Spinal cord (tissue), 10 donors: ENCODE measurements around the gene ZFP2. TPM values are rescaled to one million over a fixed set of nuclear protein-coding genes. Genes with fewer than 3 reads are reported as not detected.
"Not testable (repeated sequence)": the region's sequence is repeated elsewhere in the genome, so short reads cannot be mapped to it uniquely, and the experiment has no call there.

ENCODE experiments used
- DNase-seq, 6 donors: peaks; one replicate each; pipeline versions ENCODE4 v3.0.0 to v3.0.0-alpha.2; 2013 to 2015; ENCODE audit warnings: low spot score in 6 of 6, low read depth in 4 of 6
- H3K27ac ChIP-seq: one replicate; pipeline ENCODE4 v1.5.1; 2013; ENCODE audit warnings: low read depth, low read length, control low read depth
- H3K27me3 ChIP-seq: one replicate; pipeline ENCODE4 v1.6.1; 2013; ENCODE audit warnings: low read length; ENCODE audit not compliant: control insufficient read depth, insufficient read depth
- H3K36me3 ChIP-seq: one replicate; pipeline ENCODE4 v1.6.1; 2013; ENCODE audit warnings: low read length; ENCODE audit not compliant: control insufficient read depth, insufficient read depth
- H3K4me1 ChIP-seq: one replicate; pipeline ENCODE4 v1.6.1; 2013; ENCODE audit warnings: low read length; ENCODE audit not compliant: control insufficient read depth, insufficient read depth
- H3K4me3 ChIP-seq: one replicate; pipeline ENCODE4 v1.5.1; 2013; ENCODE audit warnings: low read depth, low read length, control low read depth
- H3K9me3 ChIP-seq: one replicate; pipeline ENCODE4 v1.6.1; 2013; ENCODE audit warnings: low read length; ENCODE audit not compliant: control insufficient read depth, insufficient read depth
- WGBS: methylation state at CpG from one replicate; pipeline ENCODE4 v1.1.5; 2013; ENCODE audit warnings: missing lambda C conversion rate; ENCODE audit not compliant: insufficient coverage; 5-methylcytosine and 5-hydroxymethylcytosine counted together
- polyA plus RNA-seq, 2 donors: library from polyadenylated mRNA; unstranded; fragments of 120-200 nt; gene quantifications; one replicate each; pipeline ENCODE4 v1.2.1, GENCODE V29; 2013; ENCODE audit not compliant: insufficient read length in 2 of 2
- total RNA-seq, 2 donors: library from RNA; depleted of rRNA in 1 of 2; stranded (reverse); fragments of 120-200 nt in 1 of 2; fragments of >200 nt in 1 of 2; gene quantifications; one replicate each; pipeline versions ENCODE4 v1.2.3 to v1.2.4, GENCODE V29; 2013 to 2014
- donor health status: healthy.

Gene ZFP2
- total and polyA plus RNA-seq, 4 donors: 6.6 to 8.3 (median 7.9) TPM

DNA sequence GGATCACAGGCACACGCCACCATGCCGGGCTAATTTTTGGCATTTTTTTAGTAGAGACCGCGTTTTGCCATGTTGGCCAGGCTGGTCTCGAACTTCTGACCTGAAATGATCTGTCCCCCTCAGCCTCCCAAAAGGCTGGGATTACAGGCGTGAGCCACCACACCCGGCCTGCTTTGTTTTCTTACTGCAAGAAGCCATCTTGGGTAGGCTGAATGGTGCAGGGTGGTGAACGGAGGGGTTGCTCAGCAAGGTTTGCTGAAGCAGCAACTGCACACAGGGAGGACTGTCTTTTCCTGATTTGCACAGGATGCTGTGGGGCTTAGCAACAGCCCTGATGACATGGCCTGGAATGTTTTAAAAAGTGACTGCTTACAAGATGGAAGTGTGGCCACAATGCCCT is 25.3 kb upstream of the ZFP2 start:
- Histone ChIP-seq H3K9me3 (no peaks in the 10 kb centered on the region), H3K36me3 (peaks cover 55% of the 10 kb centered on the region), H3K4me1 (no peaks in the 10 kb centered on the region), H3K4me3 (no peak overlapping the region), H3K27ac (no peak overlapping the region), H3K27me3 (no peaks in the 10 kb centered on the region)
- 96% methylated on average over 8 of the region's 8 CpGs for WGBS
- no peak for DNase-seq

DNA sequence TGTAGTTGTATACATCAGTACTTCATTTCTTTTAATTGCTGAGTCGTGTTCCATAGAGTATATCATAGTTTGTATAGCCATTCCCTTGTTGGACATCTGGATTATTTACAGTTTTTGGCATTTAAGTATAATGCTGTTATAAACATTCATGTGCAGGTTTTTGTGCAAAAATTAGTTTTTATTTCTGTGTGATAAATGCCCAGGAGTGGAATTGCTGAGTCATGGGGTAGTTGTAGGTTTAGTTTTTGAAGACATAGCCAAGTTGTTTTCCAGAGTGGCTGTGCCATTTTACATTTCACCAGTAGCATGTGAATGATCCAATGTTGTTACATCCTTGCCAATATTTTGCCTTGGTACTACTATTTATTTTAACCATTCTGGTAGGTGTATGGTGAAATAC is 23.4 kb upstream of the ZFP2 start:
- WGBS: no CpG with 5 or more reads among the region's 1 CpG
- no peak overlapping the region for H3K27ac ChIP-seq
- no peaks in the 10 kb centered on the region for H3K27me3 ChIP-seq
- no peak overlapping the region for H3K4me3 ChIP-seq
- peaks cover 61% of the 10 kb centered on the region for H3K36me3 ChIP-seq
- peaks cover 5% of the 10 kb centered on the region for H3K9me3 ChIP-seq
- no peaks in the 10 kb centered on the region for H3K4me1 ChIP-seq
- no peak for DNase-seq

DNA sequence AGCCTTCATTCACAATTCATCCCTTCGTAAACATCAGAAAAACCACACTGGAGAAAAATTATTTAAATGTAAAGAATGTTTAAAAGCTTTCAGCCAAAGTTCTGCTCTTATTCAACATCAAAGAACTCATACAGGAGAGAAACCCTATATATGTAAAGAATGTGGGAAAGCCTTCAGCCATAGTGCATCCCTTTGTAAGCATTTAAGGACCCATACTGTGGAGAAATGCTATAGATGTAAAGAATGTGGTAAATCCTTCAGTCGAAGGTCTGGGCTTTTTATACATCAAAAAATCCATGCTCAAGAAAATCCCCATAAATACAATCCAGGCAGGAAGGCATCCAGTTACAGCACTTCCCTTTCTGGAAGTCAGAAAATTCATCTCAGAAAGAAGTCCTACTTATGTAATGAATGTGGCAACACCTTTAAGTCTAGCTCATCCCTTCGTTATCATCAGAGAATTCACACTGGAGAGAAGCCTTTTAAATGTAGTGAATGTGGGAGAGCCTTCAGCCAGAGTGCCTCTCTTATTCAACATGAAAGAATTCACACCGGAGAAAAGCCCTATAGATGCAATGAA is 12.5 kb upstream of the ZFP2 start:
- not testable (repeated sequence) for H3K27ac ChIP-seq, H3K27me3 ChIP-seq, DNase-seq, H3K4me1 ChIP-seq, H3K4me3 ChIP-seq
- H3K9me3 ChIP-seq: peaks cover 23% of the 10 kb centered on the region
- no CpG with 5 or more reads among the region's 4 CpGs for WGBS
- H3K36me3 ChIP-seq: peaks cover 27% of the 10 kb centered on the region

DNA sequence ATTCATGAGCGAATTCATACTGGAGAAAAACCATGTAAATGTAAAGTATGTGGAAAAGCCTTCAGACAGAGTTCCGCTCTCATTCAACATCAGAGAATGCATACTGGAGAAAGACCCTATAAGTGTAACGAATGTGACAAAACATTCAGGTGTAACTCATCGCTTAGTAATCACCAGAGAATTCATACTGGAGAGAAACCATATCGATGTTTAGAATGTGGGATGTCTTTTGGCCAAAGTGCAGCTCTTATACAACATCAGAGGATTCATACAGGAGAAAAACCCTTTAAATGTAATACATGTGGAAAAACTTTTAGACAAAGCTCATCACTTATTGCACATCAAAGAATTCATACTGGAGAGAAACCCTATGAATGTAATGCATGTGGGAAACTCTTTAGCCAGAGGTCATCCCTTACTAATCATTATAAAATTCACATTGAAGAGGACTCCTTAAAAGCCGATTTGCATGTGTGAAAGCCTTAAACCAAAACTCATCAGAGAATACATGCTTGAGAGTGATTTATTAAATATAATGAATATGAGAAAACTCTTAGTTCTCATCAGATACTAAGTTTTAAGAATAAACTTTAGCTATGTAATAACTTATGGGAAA is 11.8 kb upstream of the ZFP2 start:
- WGBS: no CpG with 5 or more reads among the region's 6 CpGs
- H3K9me3 ChIP-seq: peaks cover 23% of the 10 kb centered on the region
- no peak overlapping the region for H3K27ac ChIP-seq
- DNase-seq: no peak
- H3K27me3 ChIP-seq: no peaks in the 10 kb centered on the region
- peaks cover 26% of the 10 kb centered on the region for H3K36me3 ChIP-seq
- H3K4me1 ChIP-seq: no peaks in the 10 kb centered on the region
- no peak overlapping the region for H3K4me3 ChIP-seq

DNA sequence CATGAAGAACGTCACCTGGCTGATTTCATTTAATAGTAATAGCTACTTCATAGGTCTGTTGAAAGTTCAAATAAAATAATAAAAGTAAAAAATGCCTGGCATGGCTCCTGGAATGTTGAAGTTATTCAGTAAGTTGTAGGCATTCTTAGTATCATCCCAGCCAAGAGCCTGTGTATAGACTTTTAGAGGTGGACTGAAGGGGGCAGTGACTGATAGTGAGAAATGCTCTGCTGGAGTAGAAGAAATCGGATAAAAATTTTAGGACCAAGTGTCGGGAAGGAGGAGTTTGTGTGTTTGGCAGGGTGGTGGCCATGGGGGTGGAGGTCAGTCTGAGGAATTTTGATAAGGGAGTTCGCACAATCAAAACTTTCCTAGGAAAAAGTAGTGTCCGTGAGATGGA is 3.6 kb downstream of the ZFP2 start:
- Histone ChIP-seq H3K4me1 (peaks cover 9% of the 10 kb centered on the region), H3K27me3 (no peaks in the 10 kb centered on the region), H3K4me3 (no peak overlapping the region), H3K9me3 (peaks cover 4% of the 10 kb centered on the region), H3K27ac (no peak overlapping the region), H3K36me3 (no peaks in the 10 kb centered on the region)
- no peak for DNase-seq
- WGBS: 92% methylated on average over 4 of the region's 5 CpGs

DNA sequence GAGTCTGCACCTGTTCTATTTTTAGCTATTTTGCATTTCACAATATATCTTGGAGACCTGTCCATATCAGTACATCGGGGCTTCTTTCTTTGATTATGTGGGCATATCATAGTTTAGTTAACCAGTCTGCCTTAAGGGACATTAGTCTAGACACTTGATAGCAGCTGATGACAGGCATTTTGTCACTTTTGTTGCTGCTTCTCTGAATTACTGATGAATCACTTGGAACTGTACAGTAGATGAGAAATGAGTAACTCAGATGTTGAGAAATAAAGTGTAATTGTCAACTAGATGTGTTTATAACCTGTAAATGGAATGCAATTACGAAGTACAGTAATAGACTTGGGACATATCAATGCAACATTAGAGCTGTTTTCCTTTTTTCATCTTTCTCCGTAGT is 7.1 kb downstream of the ZFP2 start:
- peaks cover 4% of the 10 kb centered on the region for H3K9me3 ChIP-seq
- H3K4me3 ChIP-seq: no peak overlapping the region
- no peaks in the 10 kb centered on the region for H3K4me1 ChIP-seq
- no CpG with 5 or more reads among the region's 3 CpGs for WGBS
- no peak overlapping the region for H3K27ac ChIP-seq
- DNase-seq: no peak
- peaks cover 5% of the 10 kb centered on the region for H3K36me3 ChIP-seq
- no peaks in the 10 kb centered on the region for H3K27me3 ChIP-seq

DNA sequence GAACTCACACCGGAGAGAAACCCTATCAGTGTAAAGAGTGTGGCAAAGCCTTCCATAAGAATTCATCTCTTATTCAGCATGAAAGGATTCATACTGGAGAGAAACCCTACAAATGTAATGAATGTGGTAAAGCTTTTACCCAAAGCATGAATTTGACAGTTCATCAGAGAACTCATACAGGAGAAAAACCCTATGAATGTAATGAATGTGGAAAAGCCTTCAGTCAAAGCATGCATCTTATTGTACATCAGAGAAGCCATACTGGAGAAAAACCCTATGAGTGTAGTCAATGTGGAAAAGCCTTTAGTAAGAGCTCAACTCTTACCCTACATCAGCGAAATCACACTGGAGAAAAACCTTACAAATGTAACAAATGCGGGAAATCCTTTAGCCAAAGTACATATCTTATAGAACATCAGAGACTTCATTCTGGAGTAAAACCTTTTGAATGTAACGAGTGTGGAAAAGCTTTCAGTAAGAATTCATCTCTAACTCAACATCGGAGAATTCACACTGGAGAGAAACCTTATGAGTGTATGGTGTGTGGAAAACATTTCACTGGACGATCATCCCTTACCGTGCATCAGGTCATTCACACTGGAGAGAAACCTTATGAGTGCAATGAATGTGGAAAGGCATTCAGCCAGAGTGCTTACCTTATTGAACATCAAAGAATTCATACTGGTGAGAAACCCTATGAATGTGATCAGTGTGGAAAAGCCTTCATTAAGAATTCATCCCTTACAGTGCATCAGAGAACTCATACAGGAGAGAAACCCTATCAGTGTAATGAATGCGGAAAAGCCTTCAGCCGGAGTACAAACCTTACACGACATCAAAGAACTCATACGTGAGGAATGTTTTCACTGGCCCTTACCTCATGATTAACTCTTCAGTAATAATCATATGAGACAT is 36.4 kb downstream of the ZFP2 start:
- Histone ChIP-seq H3K4me3 (no peak overlapping the region), H3K27ac (no peak overlapping the region), H3K27me3 (no peaks in the 10 kb centered on the region), H3K9me3 (peaks cover 57% of the 10 kb centered on the region), H3K36me3 (peaks cover 18% of the 10 kb centered on the region), H3K4me1 (no peaks in the 10 kb centered on the region)
- DNase-seq: no peak
- WGBS: no CpG with 5 or more reads among the region's 11 CpGs

DNA sequence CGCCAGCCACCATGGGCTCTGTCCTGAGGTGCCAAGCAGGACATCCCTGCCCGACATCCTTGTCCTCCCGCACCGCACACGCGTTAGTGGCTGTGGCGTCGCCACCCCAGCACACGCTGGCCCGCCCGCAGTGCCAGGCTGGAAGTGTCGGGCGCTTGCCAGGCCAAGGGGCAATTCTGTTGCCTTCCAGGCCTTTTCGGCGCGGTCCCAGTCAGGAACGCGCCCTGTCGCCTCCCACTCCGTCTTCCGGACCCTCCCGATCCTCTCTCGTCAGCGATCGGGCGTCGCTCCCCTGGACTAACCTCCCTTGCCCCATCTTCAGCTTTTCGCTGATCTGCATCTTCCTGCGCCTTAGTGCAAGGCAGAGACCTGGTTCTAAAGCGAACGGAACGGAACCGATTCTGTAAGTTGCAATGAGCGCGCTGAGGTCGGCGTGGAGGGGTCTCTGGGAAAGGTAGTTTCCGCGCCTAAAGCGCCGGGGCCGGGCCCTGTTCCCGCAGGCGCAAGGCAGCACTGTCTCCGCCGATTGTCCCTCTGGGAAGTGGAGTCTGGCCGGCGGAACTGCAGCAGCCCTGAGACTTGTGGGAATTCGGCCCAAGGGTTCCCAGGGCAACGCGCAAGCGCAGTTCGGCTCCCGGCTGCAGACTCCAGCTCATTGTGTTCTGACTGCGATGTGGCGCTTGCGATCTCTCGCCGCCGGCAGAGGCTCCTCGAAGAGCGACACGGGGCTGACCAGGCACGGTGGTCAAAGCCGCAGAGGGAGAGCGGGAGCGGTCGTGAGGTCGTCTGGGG is 45.1 kb downstream of the ZFP2 start, which contains the start of gene ZNF454:
ZNF454 (plus strand) TSS at position 630 of the 792 bp plus-strand sequence. CDS start 1,594 bp downstream, outside the sequence.
- no peaks in the 10 kb centered on the region for H3K27me3 ChIP-seq
- H3K27ac ChIP-seq: peak within 1 kb of the TSS; percentile 89
- peaks cover 17% of the 10 kb centered on the region for H3K36me3 ChIP-seq
- under 1% methylated on average over 69 of the region's 69 CpGs for WGBS
- H3K4me3 ChIP-seq: peak within 1 kb of the TSS; percentile 80
- peak; percentile 94 to 99 (median 96) for DNase-seq
- peaks cover 29% of the 10 kb centered on the region for H3K4me1 ChIP-seq
- H3K9me3 ChIP-seq: peaks cover 28% of the 10 kb centered on the region

DNA sequence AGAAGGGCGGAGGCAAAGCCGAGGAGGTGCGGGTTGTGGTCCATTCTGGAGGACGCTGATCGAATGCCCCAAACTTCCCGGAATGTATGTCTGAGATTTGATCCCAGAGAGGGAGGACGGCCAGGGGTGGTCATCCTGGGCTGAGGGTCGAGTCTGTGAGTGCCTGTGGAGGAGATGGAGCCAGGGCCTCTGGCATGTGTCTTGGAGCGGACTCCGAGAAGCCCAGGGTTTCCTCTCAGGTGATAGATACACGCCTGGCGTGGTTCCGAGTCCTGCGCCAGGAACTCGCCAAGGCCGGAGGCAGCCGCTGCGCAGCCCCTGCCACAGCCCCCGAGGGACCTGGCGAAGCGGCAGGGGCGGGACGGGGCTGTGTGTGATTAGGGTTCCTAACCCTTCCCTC is 45.6 kb downstream of the ZFP2 start:
- Histone ChIP-seq H3K27me3 (no peaks in the 10 kb centered on the region), H3K36me3 (peaks cover 23% of the 10 kb centered on the region), H3K4me1 (peaks cover 29% of the 10 kb centered on the region), H3K27ac (peak overlapping the region; percentile 89), H3K9me3 (peaks cover 25% of the 10 kb centered on the region), H3K4me3 (peak overlapping the region; percentile 80)
- 0% methylated on average over 21 of the region's 23 CpGs for WGBS
- peak in 1 of 6 donors; percentile 2 for DNase-seq
